Left hindlimb (tissue), 1 donor: ENCODE results near the gene ALX4.

ENCODE experiments used
- DNase-seq: peaks from one replicate; pipeline ENCODE4 v3.0.0-alpha.2; 2018

Gene ALX4

GRCh38 chr11:44288133-44288526 lies 21.8 kb downstream of the ALX4 start:
- no peak for DNase-seq

- no peak for DNase-seq
These were observed 23.0 kb downstream of the ALX4 start for GRCh38 chr11:44286911-44287310.

- DNase-seq: no peak
These were observed 23.6 kb downstream of the ALX4 start for GRCh38 chr11:44286268-44286880.

GRCh38 chr11:44285756-44286155 lies 24.2 kb downstream of the ALX4 start:
- DNase-seq: no peak

- no peak for DNase-seq
These were observed 27.3 kb downstream of the ALX4 start for GRCh38 chr11:44282620-44283019.

GRCh38 chr11:44281151-44281550 lies 28.8 kb downstream of the ALX4 start:
- DNase-seq: no peak

- DNase-seq: no peak
These were observed 29.7 kb downstream of the ALX4 start for GRCh38 chr11:44280257-44280656.

GRCh38 chr11:44279483-44279882 lies 30.5 kb downstream of the ALX4 start:
- no peak for DNase-seq

GRCh38 chr11:44277196-44278090 lies 32.5 kb downstream of the ALX4 start:
- DNase-seq: no peak

GRCh38 chr11:44275961-44276550 lies 33.9 kb downstream of the ALX4 start:
- no peak for DNase-seq

- DNase-seq: no peak
These were observed 34.7 kb downstream of the ALX4 start for GRCh38 chr11:44275241-44275640.

GRCh38 chr11:44274404-44274803 lies 35.5 kb downstream of the ALX4 start:
- DNase-seq: no peak

GRCh38 chr11:44271286-44271685 lies 38.7 kb downstream of the ALX4 start:
- no peak for DNase-seq

- DNase-seq: no peak
These were observed 39.3 kb downstream of the ALX4 start for GRCh38 chr11:44270403-44271273.

GRCh38 chr11:44269369-44270351 lies 40.3 kb downstream of the ALX4 start:
- no peak for DNase-seq

GRCh38 chr11:44268614-44269080 lies 41.3 kb downstream of the ALX4 start:
- no peak for DNase-seq

GRCh38 chr11:44267750-44268613 lies 42.0 kb downstream of the ALX4 start:
- no peak for DNase-seq

- DNase-seq: no peak
These were observed 42.8 kb downstream of the ALX4 start for GRCh38 chr11:44267006-44267749.

GRCh38 chr11:44266056-44266780 lies 43.7 kb downstream of the ALX4 start:
- DNase-seq: no peak
